Subcutaneous preadipocyte (primary cell): ENCODE results near the gene ZBTB12. TPM values are rescaled to one million over a fixed set of nuclear protein-coding genes. Genes with fewer than 3 reads are reported as not detected.

Experiments
- small RNA-seq: library from RNA; depleted of rRNA; stranded (forward); fragments of <200 nt; gene quantifications from one replicate; pipeline ENCODE3, GENCODE V24; 2012
- total RNA-seq: library from RNA; depleted of rRNA; stranded (reverse); fragments of >200 nt; gene quantifications from 2 replicates; pipeline ENCODE4 v1.2.3, GENCODE V29; 2012

The ZBTB12 gene
- 1.5 and 1.8 TPM in 2 replicates for total RNA-seq

GRCh38 chr6:31901953-31902643 lies at the start of gene ZBTB12:
TSS of gene ZBTB12 (minus strand) at chr6:31902086. CDS start at chr6:31901305, 781 bp downstream.

GRCh38 chr6:31945507-31946369 lies 43.9 kb upstream of the ZBTB12 start, which contains the start of gene CFB:
TSS of gene CFB (plus strand) at chr6:31946095. CDS start at chr6:31946222, 127 bp downstream.

GRCh38 chr6:31927242-31927862 lies 25.5 kb upstream of the ZBTB12 start, which contains the start of gene C2:
TSS of gene C2 (plus strand) at chr6:31927717. CDS start at chr6:31927753, 36 bp downstream.

GRCh38 chr6:31897612-31898382 lies 4.1 kb downstream of the ZBTB12 start, which contains the start of gene EHMT2:
TSS of gene EHMT2 (minus strand) at chr6:31897698. CDS start at chr6:31897677, 21 bp downstream.

GRCh38 chr6:31878726-31879125 lies 23.2 kb downstream of the ZBTB12 start, which contains the start of gene SLC44A4:
TSS of gene SLC44A4 (minus strand) at chr6:31878997. CDS start at chr6:31878980, 17 bp downstream.

GRCh38 chr6:31862344-31863235 lies 39.3 kb downstream of the ZBTB12 start, which contains the start of gene NEU1:
TSS of gene NEU1 (minus strand) at chr6:31862821. CDS start at chr6:31862776, 45 bp downstream.

Small RNA genes within 50 kb of the gene (small RNA-seq; reads per million reads assigned to genes)
- gene AL645922.1 = not detected

Other genes starting within 250 kb of the ZBTB12 start
- gene BAG6, start 249.4 kb downstream of the ZBTB12 start, total RNA-seq = 145 and 182 TPM in 2 replicates
- 0.59 and 1.1 TPM in 2 replicates for gene APOM, start 246.2 kb downstream of the ZBTB12 start, total RNA-seq
- 12.5 and 15.8 TPM in 2 replicates for gene C6orf47, start 241.3 kb downstream of the ZBTB12 start, total RNA-seq
- 24.3 and 26.4 TPM in 2 replicates for gene GPANK1, start 237.1 kb downstream of the ZBTB12 start, total RNA-seq
- 130 and 189 TPM in 2 replicates for gene CSNK2B, start 236.0 kb downstream of the ZBTB12 start, total RNA-seq
- gene LY6G5B, start 232.1 kb downstream of the ZBTB12 start, total RNA-seq = 3.3 and 4.3 TPM in 2 replicates
- 0.37 and 0.39 TPM in 2 replicates for gene LY6G5C, start 221.0 kb downstream of the ZBTB12 start, total RNA-seq
- 29.4 and 34.0 TPM in 2 replicates for gene ABHD16A, start 198.8 kb downstream of the ZBTB12 start, total RNA-seq
- not detected in 2 replicates for gene LY6G6F, start 195.2 kb downstream of the ZBTB12 start, total RNA-seq
- gene LY6G6D, start 186.7 kb downstream of the ZBTB12 start, total RNA-seq = not detected in 2 replicates
- gene LY6G6C, start 180.3 kb downstream of the ZBTB12 start, total RNA-seq = not detected in 2 replicates
- not detected in 2 replicates for gene MPIG6B, start 178.7 kb downstream of the ZBTB12 start, total RNA-seq
- 22.7 and 32.0 TPM in 2 replicates for gene DDAH2, start 172.8 kb downstream of the ZBTB12 start, total RNA-seq
- 927 and 1,210 TPM in 2 replicates for gene CLIC1, start 165.6 kb downstream of the ZBTB12 start, total RNA-seq
- 16.9 and 29.1 TPM in 2 replicates for gene MSH5, start 162.1 kb downstream of the ZBTB12 start, total RNA-seq
- gene SAPCD1, start 139.4 kb downstream of the ZBTB12 start, total RNA-seq = 0.59 and 1.1 TPM in 2 replicates
- gene VWA7, start 124.8 kb downstream of the ZBTB12 start, total RNA-seq = under 0.01 and 0.98 TPM in 2 replicates
- gene VARS1, start 106.3 kb downstream of the ZBTB12 start, total RNA-seq = 88.6 and 117 TPM in 2 replicates
- 37.1 and 48.9 TPM in 2 replicates for gene LSM2, start 95.1 kb downstream of the ZBTB12 start, total RNA-seq
- 0.37 and 0.39 TPM in 2 replicates for gene HSPA1L, start 86.8 kb downstream of the ZBTB12 start, total RNA-seq
- 35.6 and 53.8 TPM in 2 replicates for gene HSPA1A, start 86.5 kb downstream of the ZBTB12 start, total RNA-seq
- 77.8 and 79.0 TPM in 2 replicates for gene HSPA1B, start 74.3 kb downstream of the ZBTB12 start, total RNA-seq
- gene NEU1, start 39.3 kb downstream of the ZBTB12 start, total RNA-seq = 55.9 and 56.1 TPM in 2 replicates
- gene SLC44A4, start 23.1 kb downstream of the ZBTB12 start, total RNA-seq = not detected in 2 replicates
- gene EHMT2, start 4.4 kb downstream of the ZBTB12 start, total RNA-seq = 43.4 and 50.4 TPM in 2 replicates
- gene C2, start 25.6 kb upstream of the ZBTB12 start, total RNA-seq = 0.59 and 2.9 TPM in 2 replicates
- gene CFB, start 44.0 kb upstream of the ZBTB12 start, total RNA-seq = 6.3 and 10.7 TPM in 2 replicates
- 97.9 and 114 TPM in 2 replicates for gene NELFE, start 56.9 kb upstream of the ZBTB12 start, total RNA-seq
- gene SKIC2, start 57.1 kb upstream of the ZBTB12 start, total RNA-seq = 55.5 and 55.7 TPM in 2 replicates
- 13.5 and 15.1 TPM in 2 replicates for gene DXO, start 70.1 kb upstream of the ZBTB12 start, total RNA-seq
- 1.4 and 2.6 TPM in 2 replicates for gene C4A, start 80.0 kb upstream of the ZBTB12 start, total RNA-seq
- 1.4 and 1.5 TPM in 2 replicates for gene C4B, start 112.7 kb upstream of the ZBTB12 start, total RNA-seq
- gene CYP21A2, start 136.3 kb upstream of the ZBTB12 start, total RNA-seq = under 0.01 TPM in 1 of 2 replicates, not detected in the other
- gene TNXB, start 207.3 kb upstream of the ZBTB12 start, total RNA-seq = 99.6 and 179 TPM in 2 replicates
- 19.5 and 23.3 TPM in 2 replicates for gene ATF6B, start 226.2 kb upstream of the ZBTB12 start, total RNA-seq
- 6.6 and 7.3 TPM in 2 replicates for gene FKBPL, start 228.2 kb upstream of the ZBTB12 start, total RNA-seq
- under 0.01 and 0.20 TPM in 2 replicates for gene PRRT1, start 249.9 kb upstream of the ZBTB12 start, total RNA-seq